GM12878 (cell line): ENCODE results near the gene RNU6-9. TPM values are rescaled to one million over a fixed set of nuclear protein-coding genes. Genes with fewer than 3 reads are reported as not detected.

ENCODE experiments used
- ATF7 ChIP-seq: fragments of 450-650 bp; IDR thresholded peaks from 2 replicates; pipeline ENCODE4 v1.6.1; 2016; ENCODE audit warnings: low read depth, mild to moderate bottlenecking
- BMI1 ChIP-seq: fragments of 450-650 bp; IDR thresholded peaks from 2 replicates; pipeline ENCODE4 v1.6.1; 2016; ENCODE audit warnings: mild to moderate bottlenecking, moderate library complexity, borderline replicate concordance
- CREM ChIP-seq: IDR thresholded peaks from 2 replicates; pipeline ENCODE4 v1.6.1; 2014; ENCODE audit warnings: antibody characterized with exemption, low read depth
- EED ChIP-seq: sonication (generic); IDR thresholded peaks from 2 replicates; pipeline ENCODE4 v1.6.1; 2016; ENCODE audit warnings: antibody characterized with exemption, low read depth
- FOS ChIP-seq: IDR thresholded peaks from 3 replicates; pipeline ENCODE4 v1.6.1; 2011; ENCODE audit warnings: borderline replicate concordance; ENCODE audit not compliant: insufficient read length; ENCODE audit errors: extremely low read depth
- HCFC1 ChIP-seq: fragments of 150-350 bp; IDR thresholded peaks from 2 replicates; pipeline ENCODE4 v1.6.1; 2014; ENCODE audit warnings: low read length
- HDAC6 ChIP-seq: fragments of 200-600 bp; sonication (generic); IDR thresholded peaks from one replicate; pipeline ENCODE4 v1.8.0; 2017; ENCODE audit warnings: antibody characterized with exemption; ENCODE audit not compliant: unreplicated experiment
- MTA2 ChIP-seq: fragments of 450-650 bp; IDR thresholded peaks from 2 replicates; pipeline ENCODE4 v1.6.1; 2016; ENCODE audit warnings: low read depth, mild to moderate bottlenecking, moderate library complexity
- MTA3 ChIP-seq: IDR thresholded peaks from 2 replicates; pipeline ENCODE4 v1.6.1; 2012; ENCODE audit warnings: low read length, inconsistent platforms, borderline replicate concordance
- NFYB ChIP-seq: IDR thresholded peaks from 2 replicates; pipeline ENCODE4 v1.6.1; 2011; ENCODE audit warnings: low read depth, mild to moderate bottlenecking, low read length, improper control_type of control experiment, moderate library complexity; ENCODE audit not compliant: insufficient read depth
- POU2F2 ChIP-seq: IDR thresholded peaks from 3 replicates; pipeline ENCODE4 v1.6.1; 2011; ENCODE audit warnings: low read depth, mild to moderate bottlenecking, low read length, borderline replicate concordance
- RB1 ChIP-seq: fragments of 450-650 bp; formaldehyde crosslinking; IDR thresholded peaks from 2 replicates; pipeline ENCODE4 v1.6.1; 2017; ENCODE audit warnings: mild to moderate bottlenecking, borderline replicate concordance
- RFX5 ChIP-seq: IDR thresholded peaks from 2 replicates; pipeline ENCODE4 v1.6.1; 2011; ENCODE audit warnings: low read depth, low read length, improper control_type of control experiment
- RUNX3 ChIP-seq: IDR thresholded peaks from 2 replicates; pipeline ENCODE4 v1.6.1; 2012; ENCODE audit warnings: low read length, inconsistent platforms
- SMAD1 ChIP-seq: fragments of 450-650 bp; IDR thresholded peaks from 2 replicates; pipeline ENCODE4 v1.6.1; 2018; ENCODE audit warnings: mild to moderate bottlenecking, low read depth; ENCODE audit not compliant: partially characterized antibody
- SREBF1 ChIP-seq: IDR thresholded peaks from 2 replicates; pipeline ENCODE4 v1.6.1; 2012; ENCODE audit warnings: mild to moderate bottlenecking, low read length
- SRF ChIP-seq, 2 experiments: IDR thresholded peaks; 2 replicates each; pipeline ENCODE4 v1.6.1; 2011; ENCODE audit warnings: low read depth in 2 of 2, low read length in 2 of 2, mild to moderate bottlenecking in 1 of 2, moderate library complexity in 1 of 2
- STAT1 ChIP-seq: fragments of 450-650 bp; conservative IDR thresholded peaks from 2 replicates; pipeline ENCODE4 v1.6.1; 2014; ENCODE audit warnings: antibody characterized with exemption, mild to moderate bottlenecking
- TCF3 ChIP-seq: IDR thresholded peaks from 2 replicates; pipeline ENCODE4 v1.6.1; 2012; ENCODE audit warnings: low read depth, mild to moderate bottlenecking, low read length, borderline replicate concordance; ENCODE audit not compliant: insufficient read depth
- ZNF622 ChIP-seq: fragments of 450-650 bp; IDR thresholded peaks from 2 replicates; pipeline ENCODE4 v1.6.1; 2017; ENCODE audit warnings: mild to moderate bottlenecking, inconsistent platforms
- polyA plus RNA-seq, 11 experiments: library from polyadenylated mRNA; depleted of rRNA in 4 of 11; unstranded in 6 of 11; stranded (reverse) in 5 of 11; fragments of >200 nt; fragmentation: Nextera tagmentation in 4 of 11; fragmentation: Illumina TruSeq in 1 of 11; extraction: Ambion mirVana in 4 of 11; extraction: Trizol in 1 of 11; gene quantifications; 1 replicate in 1 of 11; 2 replicates in 10 of 11; pipeline versions ENCODE4 v1.2.1 to v1.2.3, GENCODE V29; 2011 to 2016; ENCODE audit warnings: inconsistent platforms in 2 of 11, missing spikeins in 2 of 11, low read depth in 1 of 11
- total RNA-seq, 4 experiments: library from RNA; depleted of rRNA in 3 of 4; stranded (reverse); fragments of >200 nt in 3 of 4; fragmentation: Illumina TruSeq in 1 of 4; extraction: Trizol in 1 of 4; gene quantifications; 2 replicates each; pipeline versions ENCODE4 v1.2.1 to v1.2.3, GENCODE V29; 2013 to 2021
- TF ChIP-seq, protein P1 (sequence below): fragments of 450-650 bp; IDR thresholded peaks from 2 replicates; pipeline ENCODE4 v1.6.1; 2016; ENCODE audit warnings: mild to moderate bottlenecking
- TF ChIP-seq, protein P2 (sequence below): fragments of 450-650 bp; IDR thresholded peaks from 2 replicates; pipeline ENCODE4 v1.6.1; 2018; ENCODE audit warnings: borderline replicate concordance, mild to moderate bottlenecking; ENCODE audit not compliant: partially characterized antibody
- TF ChIP-seq, protein P3 (sequence below): fragments of 450-650 bp; formaldehyde crosslinking; IDR thresholded peaks from 2 replicates; pipeline ENCODE4 v1.4.0; 2020; ENCODE audit warnings: mild to moderate bottlenecking, moderate library complexity

The RNU6-9 gene
- total and polyA plus RNA-seq, 10 of the 15 experiments (the other 5 are each of a cell fraction or from before 2014, with no cell fraction given): not detected

DNA sequence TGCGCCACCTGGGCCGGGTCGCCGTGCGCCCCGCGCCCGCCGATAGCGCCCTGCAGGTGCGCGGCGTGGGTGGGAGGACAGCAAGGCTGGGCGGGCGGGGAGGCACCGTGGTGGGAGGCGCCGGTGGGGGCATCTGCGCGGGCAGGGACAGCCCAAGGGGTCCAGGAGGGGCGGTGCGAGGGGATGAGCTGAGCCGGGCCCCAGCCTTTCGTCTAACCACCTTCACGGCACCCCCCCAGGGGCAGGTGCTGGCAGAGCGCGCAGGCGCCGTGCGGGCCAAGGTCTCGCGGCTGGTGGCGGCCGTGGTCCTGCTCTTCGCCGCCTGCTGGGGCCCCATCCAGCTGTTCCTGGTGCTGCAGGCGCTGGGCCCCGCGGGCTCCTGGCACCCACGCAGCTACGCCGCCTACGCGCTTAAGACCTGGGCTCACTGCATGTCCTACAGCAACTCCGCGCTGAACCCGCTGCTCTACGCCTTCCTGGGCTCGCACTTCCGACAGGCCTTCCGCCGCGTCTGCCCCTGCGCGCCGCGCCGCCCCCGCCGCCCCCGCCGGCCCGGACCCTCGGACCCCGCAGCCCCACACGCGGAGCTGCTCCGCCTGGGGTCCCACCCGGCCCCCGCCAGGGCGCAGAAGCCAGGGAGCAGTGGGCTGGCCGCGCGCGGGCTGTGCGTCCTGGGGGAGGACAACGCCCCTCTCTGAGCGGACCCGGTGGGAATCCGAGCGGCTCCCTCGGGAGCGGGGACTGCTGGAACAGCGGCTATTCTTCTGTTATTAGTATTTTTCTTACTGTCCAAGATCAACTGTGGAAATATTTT, 27.0 kb downstream of the RNU6-9 start (continued):
- no peak for TF ChIP-seq ZNF622
- no peak for TF ChIP-seq FOS
- no peak for TF ChIP-seq BMI1
- TF ChIP-seq, protein P1, sequence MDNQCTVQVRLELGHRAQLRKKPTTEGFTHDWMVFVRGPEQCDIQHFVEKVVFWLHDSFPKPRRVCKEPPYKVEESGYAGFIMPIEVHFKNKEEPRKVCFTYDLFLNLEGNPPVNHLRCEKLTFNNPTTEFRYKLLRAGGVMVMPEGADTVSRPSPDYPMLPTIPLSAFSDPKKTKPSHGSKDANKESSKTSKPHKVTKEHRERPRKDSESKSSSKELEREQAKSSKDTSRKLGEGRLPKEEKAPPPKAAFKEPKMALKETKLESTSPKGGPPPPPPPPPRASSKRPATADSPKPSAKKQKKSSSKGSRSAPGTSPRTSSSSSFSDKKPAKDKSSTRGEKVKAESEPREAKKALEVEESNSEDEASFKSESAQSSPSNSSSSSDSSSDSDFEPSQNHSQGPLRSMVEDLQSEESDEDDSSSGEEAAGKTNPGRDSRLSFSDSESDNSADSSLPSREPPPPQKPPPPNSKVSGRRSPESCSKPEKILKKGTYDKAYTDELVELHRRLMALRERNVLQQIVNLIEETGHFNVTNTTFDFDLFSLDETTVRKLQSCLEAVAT: no peak
- TF ChIP-seq, protein P2, sequence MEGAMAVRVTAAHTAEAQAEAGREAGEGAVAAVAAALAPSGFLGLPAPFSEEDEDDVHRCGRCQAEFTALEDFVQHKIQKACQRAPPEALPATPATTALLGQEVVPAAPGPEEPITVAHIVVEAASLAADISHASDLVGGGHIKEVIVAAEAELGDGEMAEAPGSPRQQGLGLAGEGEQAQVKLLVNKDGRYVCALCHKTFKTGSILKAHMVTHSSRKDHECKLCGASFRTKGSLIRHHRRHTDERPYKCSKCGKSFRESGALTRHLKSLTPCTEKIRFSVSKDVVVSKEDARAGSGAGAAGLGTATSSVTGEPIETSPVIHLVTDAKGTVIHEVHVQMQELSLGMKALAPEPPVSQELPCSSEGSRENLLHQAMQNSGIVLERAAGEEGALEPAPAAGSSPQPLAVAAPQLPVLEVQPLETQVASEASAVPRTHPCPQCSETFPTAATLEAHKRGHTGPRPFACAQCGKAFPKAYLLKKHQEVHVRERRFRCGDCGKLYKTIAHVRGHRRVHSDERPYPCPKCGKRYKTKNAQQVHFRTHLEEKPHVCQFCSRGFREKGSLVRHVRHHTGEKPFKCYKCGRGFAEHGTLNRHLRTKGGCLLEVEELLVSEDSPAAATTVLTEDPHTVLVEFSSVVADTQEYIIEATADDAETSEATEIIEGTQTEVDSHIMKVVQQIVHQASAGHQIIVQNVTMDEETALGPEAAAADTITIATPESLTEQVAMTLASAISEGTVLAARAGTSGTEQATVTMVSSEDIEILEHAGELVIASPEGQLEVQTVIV: no peak
- no peak for TF ChIP-seq SMAD1
- TF ChIP-seq, protein P3, sequence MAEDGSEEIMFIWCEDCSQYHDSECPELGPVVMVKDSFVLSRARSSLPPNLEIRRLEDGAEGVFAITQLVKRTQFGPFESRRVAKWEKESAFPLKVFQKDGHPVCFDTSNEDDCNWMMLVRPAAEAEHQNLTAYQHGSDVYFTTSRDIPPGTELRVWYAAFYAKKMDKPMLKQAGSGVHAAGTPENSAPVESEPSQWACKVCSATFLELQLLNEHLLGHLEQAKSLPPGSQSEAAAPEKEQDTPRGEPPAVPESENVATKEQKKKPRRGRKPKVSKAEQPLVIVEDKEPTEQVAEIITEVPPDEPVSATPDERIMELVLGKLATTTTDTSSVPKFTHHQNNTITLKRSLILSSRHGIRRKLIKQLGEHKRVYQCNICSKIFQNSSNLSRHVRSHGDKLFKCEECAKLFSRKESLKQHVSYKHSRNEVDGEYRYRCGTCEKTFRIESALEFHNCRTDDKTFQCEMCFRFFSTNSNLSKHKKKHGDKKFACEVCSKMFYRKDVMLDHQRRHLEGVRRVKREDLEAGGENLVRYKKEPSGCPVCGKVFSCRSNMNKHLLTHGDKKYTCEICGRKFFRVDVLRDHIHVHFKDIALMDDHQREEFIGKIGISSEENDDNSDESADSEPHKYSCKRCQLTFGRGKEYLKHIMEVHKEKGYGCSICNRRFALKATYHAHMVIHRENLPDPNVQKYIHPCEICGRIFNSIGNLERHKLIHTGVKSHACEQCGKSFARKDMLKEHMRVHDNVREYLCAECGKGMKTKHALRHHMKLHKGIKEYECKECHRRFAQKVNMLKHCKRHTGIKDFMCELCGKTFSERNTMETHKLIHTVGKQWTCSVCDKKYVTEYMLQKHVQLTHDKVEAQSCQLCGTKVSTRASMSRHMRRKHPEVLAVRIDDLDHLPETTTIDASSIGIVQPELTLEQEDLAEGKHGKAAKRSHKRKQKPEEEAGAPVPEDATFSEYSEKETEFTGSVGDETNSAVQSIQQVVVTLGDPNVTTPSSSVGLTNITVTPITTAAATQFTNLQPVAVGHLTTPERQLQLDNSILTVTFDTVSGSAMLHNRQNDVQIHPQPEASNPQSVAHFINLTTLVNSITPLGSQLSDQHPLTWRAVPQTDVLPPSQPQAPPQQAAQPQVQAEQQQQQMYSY (CRISPR knock-in tag): no peak
- TF ChIP-seq RUNX3: no peak
- peak; percentile 25 to 53; a peak in 2 of 4 replicates for TF ChIP-seq SRF (IDR thresholded peaks at IDR 0.05; ENCODE audit: low read depth in 2 of 2, low read length in 2 of 2)
- TF ChIP-seq CREM: no peak
- TF ChIP-seq HCFC1: no peak
- no peak for TF ChIP-seq NFYB
- TF ChIP-seq RB1: no peak
- no peak for TF ChIP-seq HDAC6
- no peak for TF ChIP-seq SREBF1
- no peak for TF ChIP-seq ATF7
- no peak for TF ChIP-seq POU2F2
- TF ChIP-seq MTA3: no peak
- TF ChIP-seq TCF3: no peak; the same call in 1 of the 2 replicates
- TF ChIP-seq EED: peak; percentile 47; the same call in 1 of the 2 replicates
- no peak for TF ChIP-seq MTA2
- TF ChIP-seq STAT1: no peak
- TF ChIP-seq RFX5: no peak
